ENCODE data around the gene PICK1. TPM values are rescaled to one million over a fixed set of nuclear protein-coding genes. Genes with fewer than 3 reads are reported as not detected.

PICK1 gene
- total RNA-seq, 1 experiment from 2014 or later = 35.7 TPM

DNA sequence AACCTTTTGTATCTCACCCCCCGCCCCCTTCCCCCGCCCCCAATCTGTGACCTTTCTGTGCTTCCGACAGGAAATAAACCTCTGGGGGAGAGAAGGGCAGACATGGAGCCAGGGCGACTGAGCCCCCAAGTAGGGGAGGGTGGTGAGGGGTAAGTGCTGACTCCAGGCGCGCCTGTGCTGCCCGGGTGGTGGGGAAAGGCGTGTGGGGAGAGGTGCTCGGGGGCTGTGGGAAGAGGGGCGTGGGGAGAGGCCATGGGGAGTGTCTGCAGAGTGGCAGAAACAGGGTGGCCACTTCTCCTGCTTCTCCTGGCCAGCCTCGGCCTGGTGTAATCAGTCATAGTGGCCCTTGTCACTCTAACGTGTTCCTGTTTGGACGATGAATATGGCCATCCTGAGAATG is 18.8 kb downstream of the PICK1 start:
- H3K79me1 ChIP-seq (ENCODE audit: insufficient read depth, low read depth, low read length, poor library complexity, severe bottlenecking) = no peaks in the 10 kb centered on the region
- H2BK5ac ChIP-seq (ENCODE audit: insufficient read length, low read length) = no peak overlapping the region
- H3K9ac ChIP-seq (ENCODE audit: extremely low read depth, insufficient read length, low read length) = no peak overlapping the region
- WGBS (ENCODE audit: extremely low coverage, insufficient read length, low lambda C conversion rate) = no CpG with 5 or more reads among the region's 13 CpGs
- Mint-ChIP-seq H3K27me3 (ENCODE audit: low read depth) (peaks cover 15% of the 10 kb centered on the region), H3K4me3 (no peak overlapping the region), H3K36me3 (ENCODE audit: insufficient read depth in 1 of 3, low read depth in 3 of 3) (peaks cover 6 to 39% (median 21%) of the 10 kb centered on the region in 3 experiments; a peak in 6 of 7 replicates), H3K27ac (no peak overlapping the region), H3K4me1 (peaks cover 0 to 6% of the 10 kb centered on the region in 2 experiments; a peak in 2 of 4 replicates), H3K9me3 (no peaks in the 10 kb centered on the region)
- no peak for DNase-seq
- no peak overlapping the region for H4K91ac ChIP-seq (ENCODE audit: insufficient read length, low read depth, low read length)
- H3K4me2 ChIP-seq (ENCODE audit: insufficient read depth, insufficient read length, low read length) = no peak overlapping the region
- H2AFZ ChIP-seq (ENCODE audit: low read length) = no peak overlapping the region
- H3K4me1 ChIP-seq (ENCODE audit: insufficient read depth, low read length) = no peaks in the 10 kb centered on the region
- H2AK5ac ChIP-seq (ENCODE audit: insufficient read length, low read length) = no peak overlapping the region
- H3K56ac ChIP-seq (ENCODE audit: insufficient read length, low read depth, low read length) = no peak overlapping the region
- no peak overlapping the region for H2BK20ac ChIP-seq (ENCODE audit: low read depth, low read length, poor library complexity, severe bottlenecking)
- H3K4ac ChIP-seq (ENCODE audit: low read depth, low read length) = no peak overlapping the region
- H4K5ac ChIP-seq (ENCODE audit: insufficient read length, low read depth, low read length) = no peak overlapping the region
- no peak overlapping the region for H4K8ac ChIP-seq (replicated peaks; ENCODE audit: insufficient read length, low read depth, low read length)
- TF ChIP-seq, protein P1, sequence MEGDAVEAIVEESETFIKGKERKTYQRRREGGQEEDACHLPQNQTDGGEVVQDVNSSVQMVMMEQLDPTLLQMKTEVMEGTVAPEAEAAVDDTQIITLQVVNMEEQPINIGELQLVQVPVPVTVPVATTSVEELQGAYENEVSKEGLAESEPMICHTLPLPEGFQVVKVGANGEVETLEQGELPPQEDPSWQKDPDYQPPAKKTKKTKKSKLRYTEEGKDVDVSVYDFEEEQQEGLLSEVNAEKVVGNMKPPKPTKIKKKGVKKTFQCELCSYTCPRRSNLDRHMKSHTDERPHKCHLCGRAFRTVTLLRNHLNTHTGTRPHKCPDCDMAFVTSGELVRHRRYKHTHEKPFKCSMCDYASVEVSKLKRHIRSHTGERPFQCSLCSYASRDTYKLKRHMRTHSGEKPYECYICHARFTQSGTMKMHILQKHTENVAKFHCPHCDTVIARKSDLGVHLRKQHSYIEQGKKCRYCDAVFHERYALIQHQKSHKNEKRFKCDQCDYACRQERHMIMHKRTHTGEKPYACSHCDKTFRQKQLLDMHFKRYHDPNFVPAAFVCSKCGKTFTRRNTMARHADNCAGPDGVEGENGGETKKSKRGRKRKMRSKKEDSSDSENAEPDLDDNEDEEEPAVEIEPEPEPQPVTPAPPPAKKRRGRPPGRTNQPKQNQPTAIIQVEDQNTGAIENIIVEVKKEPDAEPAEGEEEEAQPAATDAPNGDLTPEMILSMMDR (conservative IDR thresholded peaks at IDR 0.05) = no peak
- no peaks in the 10 kb centered on the region for H3K9me3 ChIP-seq (ENCODE audit: control insufficient read depth, low read depth, low read length)
- no peaks in the 10 kb centered on the region for H4K20me1 ChIP-seq (ENCODE audit: control insufficient read depth, insufficient read depth, insufficient read length)
- no peak overlapping the region for H2BK120ac ChIP-seq (ENCODE audit: low read depth, low read length, poor library complexity, severe bottlenecking)
- H3K23me2 ChIP-seq (ENCODE audit: insufficient read length, low read depth, low read length, poor library complexity, severe bottlenecking) = no peaks in the 10 kb centered on the region
- H3K23ac ChIP-seq (ENCODE audit: insufficient read length, low read depth, low read length) = no peak overlapping the region
- H2BK15ac ChIP-seq (ENCODE audit: low read depth, low read length) = no peak overlapping the region
- H3K27me3 ChIP-seq (ENCODE audit: insufficient read depth, low read length) = no peaks in the 10 kb centered on the region
- no peak overlapping the region for H3K27ac ChIP-seq (ENCODE audit: insufficient read length, low read depth, low read length)
- no peak overlapping the region for H3T11ph ChIP-seq (ENCODE audit: low read length)
- no peaks in the 10 kb centered on the region for H3K79me2 ChIP-seq (ENCODE audit: insufficient read depth, low read length)
- no peak overlapping the region for H2BK12ac ChIP-seq (ENCODE audit: insufficient read length, low read depth, low read length)
- H3K18ac ChIP-seq (ENCODE audit: insufficient read length, low read depth, low read length) = no peak overlapping the region
- no peak overlapping the region for H3K14ac ChIP-seq (ENCODE audit: insufficient read depth, low read length)
